Thoracic aorta (tissue), 2 donors: ENCODE results near the gene CDK13. TPM values are rescaled to one million over a fixed set of nuclear protein-coding genes. Genes with fewer than 3 reads are reported as not detected.

Experiments
- ATAC-seq: fragments of 150-250 bp; one replicate; pipeline ENCODE4 v1.8.0; 2017; ENCODE audit warnings: low read depth; ENCODE audit not compliant: insufficient number of reproducible peaks, low FRiP score
- DNase-seq: peaks from one replicate; pipeline ENCODE4 v3.0.0-alpha.2; 2020; ENCODE audit warnings: low spot score
- H3K27ac ChIP-seq, 2 donors: fragments of 200-600 bp; sonication (generic); 1 replicate in 1 of 2; 2 replicates in 1 of 2; pipeline ENCODE4 v1.5.1; 2016; ENCODE audit warnings: mild to moderate bottlenecking in 2 of 2, moderate library complexity in 2 of 2
- H3K27me3 ChIP-seq: fragments of 200-600 bp; sonication (generic); replicated peaks from 2 replicates; pipeline ENCODE4 v1.6.0; 2016; ENCODE audit warnings: mild to moderate bottlenecking; ENCODE audit not compliant: insufficient read depth
- H3K36me3 ChIP-seq: fragments of 200-600 bp; sonication (generic); one replicate; pipeline ENCODE4 v1.5.1; 2016
- H3K4me1 ChIP-seq, 2 donors: fragments of 200-600 bp; sonication (generic); 1 replicate in 1 of 2; 2 replicates in 1 of 2; pipeline versions ENCODE4 v1.5.1 to v1.6.0; 2016; ENCODE audit warnings: low read depth in 2 of 2, mild to moderate bottlenecking in 1 of 2; ENCODE audit not compliant: control insufficient read depth in 1 of 2
- H3K4me3 ChIP-seq: fragments of 200-600 bp; sonication (generic); 2 replicates; pipeline ENCODE4 v1.5.1; 2016; ENCODE audit warnings: mild to moderate bottlenecking
- H3K9me3 ChIP-seq: fragments of 200-600 bp; sonication (generic); 2 replicates; pipeline ENCODE4 v1.5.1; 2016
- total RNA-seq, 2 donors: library from RNA; depleted of rRNA; stranded (reverse); fragments of >200 nt; gene quantifications; one replicate each; pipeline versions ENCODE4 v1.1.0 to v1.2.3, GENCODE V29; 2016
- TF ChIP-seq, protein P1 (sequence below): fragments of 200-600 bp; sonication (generic); IDR thresholded peaks from one replicate; pipeline ENCODE4 v1.5.1; 2019; ENCODE audit warnings: antibody characterized with exemption

CDK13 gene
- total RNA-seq, 2 donors from 2014 or later, result 61.3 to 107 TPM

DNA sequence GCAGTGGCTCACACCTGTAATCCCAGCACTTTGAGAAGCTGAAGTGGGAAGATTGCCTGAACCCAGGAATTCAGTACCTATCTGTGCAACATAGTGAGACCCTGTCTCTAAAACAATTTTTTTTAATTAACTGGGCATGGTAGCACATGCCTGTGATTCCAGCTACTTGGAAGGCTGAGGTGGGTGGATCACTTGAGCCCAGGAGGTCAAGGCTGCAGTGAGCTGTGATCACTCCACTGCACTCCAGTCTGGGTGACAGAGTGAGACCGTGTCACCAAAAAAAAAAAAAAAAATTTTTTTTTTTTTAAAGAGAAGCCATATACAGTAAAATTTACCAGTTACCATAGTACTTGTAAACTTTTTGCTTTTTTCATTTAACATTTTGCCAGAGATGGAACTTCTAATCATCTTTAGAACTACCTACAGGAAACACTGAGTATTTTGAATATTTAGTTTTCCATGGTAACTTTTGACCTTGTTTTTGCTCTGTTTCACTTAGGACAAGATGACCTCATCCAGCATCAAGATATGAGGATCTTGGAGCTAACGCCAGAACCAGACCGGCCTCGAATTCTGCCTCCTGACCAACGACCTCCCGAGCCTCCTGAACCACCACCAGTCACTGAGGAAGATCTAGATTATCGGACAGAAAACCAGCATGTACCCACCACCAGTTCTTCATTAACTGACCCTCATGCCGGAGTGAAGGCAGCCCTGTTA lies 143.7 kb downstream of the CDK13 start:
- no peak overlapping the region for H3K4me3 ChIP-seq
- no peaks in the 10 kb centered on the region for H3K27me3 ChIP-seq
- TF ChIP-seq, protein P1, sequence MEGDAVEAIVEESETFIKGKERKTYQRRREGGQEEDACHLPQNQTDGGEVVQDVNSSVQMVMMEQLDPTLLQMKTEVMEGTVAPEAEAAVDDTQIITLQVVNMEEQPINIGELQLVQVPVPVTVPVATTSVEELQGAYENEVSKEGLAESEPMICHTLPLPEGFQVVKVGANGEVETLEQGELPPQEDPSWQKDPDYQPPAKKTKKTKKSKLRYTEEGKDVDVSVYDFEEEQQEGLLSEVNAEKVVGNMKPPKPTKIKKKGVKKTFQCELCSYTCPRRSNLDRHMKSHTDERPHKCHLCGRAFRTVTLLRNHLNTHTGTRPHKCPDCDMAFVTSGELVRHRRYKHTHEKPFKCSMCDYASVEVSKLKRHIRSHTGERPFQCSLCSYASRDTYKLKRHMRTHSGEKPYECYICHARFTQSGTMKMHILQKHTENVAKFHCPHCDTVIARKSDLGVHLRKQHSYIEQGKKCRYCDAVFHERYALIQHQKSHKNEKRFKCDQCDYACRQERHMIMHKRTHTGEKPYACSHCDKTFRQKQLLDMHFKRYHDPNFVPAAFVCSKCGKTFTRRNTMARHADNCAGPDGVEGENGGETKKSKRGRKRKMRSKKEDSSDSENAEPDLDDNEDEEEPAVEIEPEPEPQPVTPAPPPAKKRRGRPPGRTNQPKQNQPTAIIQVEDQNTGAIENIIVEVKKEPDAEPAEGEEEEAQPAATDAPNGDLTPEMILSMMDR, result no peak
- H3K9me3 ChIP-seq, result no peaks in the 10 kb centered on the region
- H3K36me3 ChIP-seq, result peaks cover 33% of the 10 kb centered on the region
- no peak for DNase-seq
- H3K4me1 ChIP-seq, result peaks cover 6 to 11% of the 10 kb centered on the region in 2 donors
- no peak overlapping the region for H3K27ac ChIP-seq
- ATAC-seq, result no peak

DNA sequence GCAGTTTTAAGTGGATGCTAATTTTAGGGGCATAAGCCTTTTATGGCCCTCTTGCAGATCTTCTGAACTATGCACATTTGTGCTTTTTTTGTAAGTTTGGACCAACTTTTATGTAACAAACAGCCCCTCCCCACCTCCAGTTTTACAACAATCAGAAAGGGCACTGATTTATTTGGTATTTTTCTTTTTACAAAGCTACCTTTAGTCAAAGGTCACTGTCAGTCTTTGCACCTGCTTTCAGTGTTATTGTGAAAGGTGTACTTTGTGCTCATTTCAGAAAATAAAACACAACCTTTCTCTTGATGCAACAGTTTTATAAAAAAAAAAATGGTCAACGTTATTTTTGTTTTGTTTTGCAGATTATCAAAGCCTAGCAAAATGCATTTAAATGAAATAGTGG lies 145.2 kb downstream of the CDK13 start:
- Histone ChIP-seq H3K36me3 (peaks cover 26% of the 10 kb centered on the region), H3K27ac (no peak overlapping the region), H3K27me3 (no peaks in the 10 kb centered on the region), H3K4me1 (peaks cover 6 to 11% of the 10 kb centered on the region in 2 donors), H3K4me3 (no peak overlapping the region), H3K9me3 (no peaks in the 10 kb centered on the region)
- DNase-seq, result no peak
- no peak for ATAC-seq
- TF ChIP-seq, protein P1, result no peak

DNA sequence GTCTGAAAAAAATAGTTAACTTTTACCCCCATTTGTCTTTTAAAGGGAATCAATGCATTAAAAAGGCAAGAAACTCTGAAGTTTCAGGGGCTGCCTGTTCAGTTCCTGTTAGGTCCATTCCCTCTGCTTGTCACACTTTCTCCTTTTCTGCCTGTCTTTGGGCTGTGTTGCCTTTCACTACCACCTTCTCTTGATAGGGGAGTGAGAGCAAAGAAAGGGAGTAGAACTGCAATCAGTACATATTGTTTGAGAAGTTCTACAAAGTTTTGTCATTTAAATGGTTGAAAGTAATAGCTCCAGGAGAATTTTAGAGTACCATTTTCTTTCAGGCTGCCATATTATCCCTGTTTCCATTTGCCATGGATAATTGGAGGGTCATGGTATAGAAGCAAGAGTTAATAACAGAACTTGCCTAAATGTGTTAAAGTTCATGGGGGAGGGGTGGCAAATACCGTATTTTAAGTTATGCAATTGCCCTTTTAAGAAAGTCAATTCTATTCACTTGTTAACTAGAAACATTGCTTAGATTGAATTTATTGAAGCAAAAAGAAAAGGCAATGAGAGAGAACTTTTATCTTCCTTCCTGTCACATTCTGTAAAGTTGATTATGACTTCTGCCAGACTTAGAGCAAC lies 145.8 kb downstream of the CDK13 start:
- ATAC-seq, result no peak
- Histone ChIP-seq H3K36me3 (peaks cover 26% of the 10 kb centered on the region), H3K9me3 (no peaks in the 10 kb centered on the region), H3K27ac (no peak overlapping the region), H3K4me3 (no peak overlapping the region), H3K4me1 (peaks cover 6 to 11% of the 10 kb centered on the region in 2 donors), H3K27me3 (no peaks in the 10 kb centered on the region)
- TF ChIP-seq, protein P1, result no peak
- no peak for DNase-seq

DNA sequence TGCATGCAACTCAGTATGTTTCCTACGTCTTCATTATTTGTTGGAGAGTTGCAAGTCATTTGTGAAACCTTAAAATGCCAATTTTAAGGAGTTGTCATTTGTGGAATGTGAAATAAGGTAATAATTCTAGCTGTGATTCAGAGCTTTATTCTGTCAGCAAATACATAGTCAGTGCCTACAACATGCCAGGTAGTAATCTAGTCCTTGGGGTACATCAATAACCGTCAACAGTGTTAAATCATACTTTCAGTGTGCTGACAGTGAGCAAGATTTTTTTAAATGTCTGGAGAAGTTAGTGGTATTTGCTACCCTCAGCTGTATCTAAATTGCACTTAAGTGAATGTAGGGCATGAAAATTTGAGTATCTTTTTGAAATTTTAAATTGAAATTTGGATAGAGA lies 147.7 kb downstream of the CDK13 start:
- H3K36me3 ChIP-seq, result peaks cover 25% of the 10 kb centered on the region
- no peak overlapping the region for H3K4me3 ChIP-seq
- DNase-seq, result no peak
- H3K9me3 ChIP-seq, result no peaks in the 10 kb centered on the region
- TF ChIP-seq, protein P1, result no peak
- H3K4me1 ChIP-seq, result peaks cover 6 to 19% of the 10 kb centered on the region in 2 donors
- no peaks in the 10 kb centered on the region for H3K27me3 ChIP-seq
- H3K27ac ChIP-seq, result no peak overlapping the region
- no peak for ATAC-seq

DNA sequence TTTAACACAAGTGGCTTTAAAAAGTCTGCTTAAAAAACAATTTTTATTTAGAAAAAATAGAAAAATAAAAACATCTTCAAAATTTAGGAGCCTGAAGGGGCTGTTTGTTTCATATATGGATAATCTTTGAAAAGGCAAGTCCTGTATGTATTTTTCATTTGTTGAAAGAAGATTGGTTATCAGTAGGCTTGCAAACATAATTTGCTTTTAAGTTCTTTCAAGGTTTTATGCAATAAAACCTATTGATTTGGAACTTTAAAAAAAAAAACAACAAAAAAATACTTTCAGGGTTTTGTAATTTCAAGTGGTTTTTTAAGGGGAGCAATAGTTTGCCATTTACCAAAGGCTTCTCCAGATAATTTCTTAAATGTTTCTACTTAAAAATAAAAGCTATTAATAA lies 148.8 kb downstream of the CDK13 start:
- peaks cover 6 to 19% of the 10 kb centered on the region in 2 donors for H3K4me1 ChIP-seq
- no peaks in the 10 kb centered on the region for H3K9me3 ChIP-seq
- no peak overlapping the region for H3K4me3 ChIP-seq
- H3K27me3 ChIP-seq, result no peaks in the 10 kb centered on the region
- ATAC-seq (no peak), DNase-seq (no peak)
- no peak overlapping the region for H3K27ac ChIP-seq
- TF ChIP-seq, protein P1, result no peak
- H3K36me3 ChIP-seq, result peaks cover 17% of the 10 kb centered on the region
